OCI-LY7 (cell line): Measurements from ENCODE around the gene LY6G6C. TPM values are rescaled to one million over a fixed set of nuclear protein-coding genes. Genes with fewer than 3 reads are reported as not detected.

Experiments
- BruUV-seq: library from RNA; stranded (reverse); fragments of 400-500 nt; replicated peaks from 2 replicates; lab custom pipeline; 2021; lab: Mats Ljungman, UMichigan
- CTCF ChIA-PET: fragments of 300-600 bp; sonication (Branson Sonifier 250); formaldehyde crosslinking; loops from one replicate; lab custom pipeline; 2022; ENCODE audit warnings: antibody characterized with exemption; ENCODE audit not compliant: unreplicated experiment; lab: Charles Lee
- POLR2A ChIA-PET: fragments of 300-600 bp; sonication (Branson Sonifier 250); formaldehyde crosslinking; loops from one replicate; lab custom pipeline; 2022; ENCODE audit warnings: antibody characterized with exemption; lab: Charles Lee
- DNase-seq: peaks from one replicate; pipeline ENCODE4 v3.0.0-alpha.2; 2015; ENCODE audit warnings: low spot score
- H2AFZ ChIP-seq: fragments of 200-600 bp; sonication (generic), shearing (Covaris generic); 2 replicates; pipeline ENCODE4 v1.6.1; 2014; ENCODE audit warnings: mild to moderate bottlenecking, antibody characterized with exemption, low read length, moderate library complexity
- H3K27ac ChIP-seq: fragments of 200-600 bp; sonication (generic); 2 replicates; pipeline ENCODE4 v1.5.1; 2014; ENCODE audit warnings: mixed run types, low read depth, mild to moderate bottlenecking, moderate library complexity, low read length, inconsistent platforms; ENCODE audit not compliant: poor library complexity, severe bottlenecking
- H3K36me3 ChIP-seq: fragments of 200-600 bp; sonication (generic); 2 replicates; pipeline ENCODE4 v1.6.1; 2014; ENCODE audit warnings: mild to moderate bottlenecking, antibody characterized with exemption, low read length, moderate library complexity, mixed read lengths; ENCODE audit not compliant: insufficient read depth
- H3K4me1 ChIP-seq: fragments of 200-600 bp; sonication (generic); 2 replicates; pipeline ENCODE4 v1.5.1; 2014; ENCODE audit warnings: mild to moderate bottlenecking, low read length; ENCODE audit not compliant: insufficient read depth, poor library complexity, severe bottlenecking
- H3K4me2 ChIP-seq: fragments of 200-600 bp; sonication (generic); 2 replicates; pipeline ENCODE4 v1.6.1; 2014; ENCODE audit warnings: mild to moderate bottlenecking, low read length
- H3K4me3 ChIP-seq: fragments of 200-600 bp; sonication (generic); 2 replicates; pipeline ENCODE4 v1.5.1; 2014; ENCODE audit warnings: mild to moderate bottlenecking, low read depth, low read length; ENCODE audit not compliant: poor library complexity, severe bottlenecking
- H3K79me2 ChIP-seq: fragments of 200-600 bp; sonication (generic); 2 replicates; pipeline ENCODE4 v1.6.1; 2016; ENCODE audit warnings: low read depth, mild to moderate bottlenecking, low read length, moderate library complexity, mixed read lengths; ENCODE audit not compliant: insufficient read depth
- H3K9me2 ChIP-seq: fragments of 200-600 bp; sonication (generic); 2 replicates; pipeline ENCODE4 v1.6.1; 2016; ENCODE audit warnings: mild to moderate bottlenecking, low read length, mixed read lengths; ENCODE audit not compliant: insufficient read depth
- H3K9me3 ChIP-seq: fragments of 200-600 bp; sonication (generic); 2 replicates; pipeline ENCODE4 v1.6.1; 2014; ENCODE audit warnings: mild to moderate bottlenecking, mixed run types, low read length, mixed read lengths
- H4K20me1 ChIP-seq: fragments of 200-600 bp; sonication (generic); 2 replicates; pipeline ENCODE4 v1.6.1; 2014; ENCODE audit warnings: mild to moderate bottlenecking, antibody characterized with exemption, low read length, moderate library complexity, mixed read lengths; ENCODE audit not compliant: insufficient read depth
- CTCF ChIP-seq: fragments of 200-600 bp; sonication (generic); conservative IDR thresholded peaks from 2 replicates; pipeline ENCODE4 v1.5.1; 2014; ENCODE audit warnings: mild to moderate bottlenecking, antibody characterized with exemption, low read length, moderate library complexity, mixed read lengths
- EZH2phosphoT487 ChIP-seq: fragments of 200-600 bp; sonication (generic); IDR thresholded peaks from 2 replicates; pipeline ENCODE4 v1.6.1; 2018; ENCODE audit warnings: low read depth, borderline replicate concordance, mild to moderate bottlenecking, mixed run types, antibody characterized with exemption, low read length, moderate library complexity, mixed read lengths
- intact Hi-C: fragments of 100-400 bp; cut with micrococcal nuclease; formaldehyde crosslinking; loops from one replicate; pipeline ENCODE4 v1.10.0; 2022; ENCODE audit not compliant: unreplicated experiment
- total RNA-seq, 2 experiments: library from RNA; depleted of rRNA in 1 of 2; stranded (reverse); fragments of >200 nt in 1 of 2; shearing (Covaris generic) in 1 of 2; gene quantifications; 2 replicates each; pipeline ENCODE4 v1.2.3, GENCODE V29; 2014 to 2022

LY6G6C gene
- total RNA-seq, 2 experiments from 2014 or later = not detected

- intact Hi-C loops = no loop called here
- no peak within 1 kb of the TSS for H3K4me3 ChIP-seq
- ChIA-PET POLR2A (no interaction called here), CTCF (no interaction called here)
- H3K4me2 ChIP-seq = no peak within 1 kb of the TSS
- H3K36me3 ChIP-seq = peaks cover 76% of the 10 kb centered on the region
- no peaks in the 10 kb centered on the region for H3K9me2 ChIP-seq
- H2AFZ ChIP-seq = no peak within 1 kb of the TSS
- BruUV-seq = TSS peak; percentile 37
- no peak for TF ChIP-seq CTCF
- TF ChIP-seq EZH2phosphoT487 = no peak
- no peak for DNase-seq
- no peaks in the 10 kb centered on the region for H3K9me3 ChIP-seq
- H3K4me1 ChIP-seq = no peaks in the 10 kb centered on the region
- no peak within 1 kb of the TSS for H3K27ac ChIP-seq
- no peaks in the 10 kb centered on the region for H3K79me2 ChIP-seq
- no peaks in the 10 kb centered on the region for H4K20me1 ChIP-seq
Observed at GRCh38 chr6:31762356-31762755, 40.8 kb upstream of the LY6G6C start, which contains the start of gene SAPCD1. SAPCD1 (plus strand) TSS chr6:31762656; CDS start chr6:31763055, 399 bp downstream.

DNA sequence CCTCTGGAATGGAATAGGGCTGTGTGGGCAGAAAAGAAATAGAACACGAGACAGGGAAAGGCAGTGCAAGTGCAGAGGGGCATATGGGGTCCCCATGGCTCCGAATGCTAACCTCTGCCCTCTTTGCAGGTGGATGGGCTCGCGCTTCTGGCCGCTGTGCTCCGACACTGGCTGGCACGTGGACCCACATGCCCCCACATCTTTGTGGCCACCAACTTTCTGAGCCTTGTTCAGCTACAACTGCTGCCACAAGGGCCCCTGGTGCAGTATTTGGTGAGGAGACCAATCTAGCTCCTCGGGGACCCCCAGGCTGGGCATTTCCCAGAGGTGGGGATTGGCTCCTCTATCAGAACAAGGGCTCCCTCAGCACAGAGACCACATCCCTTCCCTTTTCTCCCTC lies 39.8 kb upstream of the LY6G6C start:
- Histone ChIP-seq H3K9me3 (no peaks in the 10 kb centered on the region), H3K9me2 (no peaks in the 10 kb centered on the region), H3K4me3 (no peak overlapping the region), H3K27ac (no peak overlapping the region), H3K4me2 (no peak overlapping the region), H3K36me3 (peaks cover 74% of the 10 kb centered on the region), H2AFZ (no peak overlapping the region), H4K20me1 (no peaks in the 10 kb centered on the region), H3K4me1 (no peaks in the 10 kb centered on the region), H3K79me2 (no peaks in the 10 kb centered on the region)
- no TSS peak for BruUV-seq
- ChIA-PET CTCF (no interaction called here), POLR2A (interaction anchor here (0.5 kb wide), 1 partner anchor 317 kb away, joined by 3 read pairs; no protein-coding TSS in a partner anchor)
- DNase-seq = no peak
- TF ChIP-seq EZH2phosphoT487 = no peak
- no peak for TF ChIP-seq CTCF
- intact Hi-C loops = no loop called here

- Histone ChIP-seq H2AFZ (no peak overlapping the region), H3K79me2 (no peaks in the 10 kb centered on the region), H3K36me3 (peaks cover 74% of the 10 kb centered on the region), H3K9me2 (no peaks in the 10 kb centered on the region), H3K27ac (no peak overlapping the region), H3K4me3 (no peak overlapping the region), H3K4me1 (no peaks in the 10 kb centered on the region), H3K9me3 (no peaks in the 10 kb centered on the region), H4K20me1 (no peaks in the 10 kb centered on the region), H3K4me2 (no peak overlapping the region)
- POLR2A ChIA-PET = interaction anchor here (0.5 kb wide), 1 partner anchor 317 kb away, joined by 3 read pairs; no protein-coding TSS in a partner anchor
- no peak for TF ChIP-seq EZH2phosphoT487
- no peak for TF ChIP-seq CTCF
- BruUV-seq = no TSS peak
- CTCF ChIA-PET = no interaction called here
- intact Hi-C loops = no loop called here
- no peak for DNase-seq
Observed at GRCh38 chr6:31760790-31761189, 39.2 kb upstream of the LY6G6C start.
